ENCODE measurements around the gene NDRG2. TPM values are rescaled to one million over a fixed set of nuclear protein-coding genes. Genes with fewer than 3 reads are reported as not detected.
"Not testable (repeated sequence)": the region's sequence is repeated elsewhere in the genome, so short reads cannot be mapped to it uniquely, and the experiment has no call there.

Gene NDRG2
- total and polyA plus RNA-seq, 8 donors, result 25.6 to 158 (median 131) TPM

- Histone ChIP-seq H3K27me3 (no peaks in the 10 kb centered on the region), H3K36me3 (peaks cover 0 to 23% of the 10 kb centered on the region in 2 donors), H3K4me3 (peak overlapping the region; percentile 68 to 91), H3K9me3 (no peaks in the 10 kb centered on the region), H3K27ac (peak overlapping the region; percentile 87 to 88), H3K4me1 (peaks cover 13 to 54% of the 10 kb centered on the region in 2 donors)
- no peak for TF ChIP-seq CTCF (IDR thresholded peaks at IDR 0.05)
- intact Hi-C loops (cut with DNase I), result no loop called here
- ATAC-seq, result no peak
- DNase-seq, result no peak
These were observed 36.0 kb downstream of the NDRG2 start for GRCh38 chr14:20988717-20989470.

- Histone ChIP-seq H3K27ac (peak overlapping the region; percentile 43 to 61), H3K4me1 (peaks cover 13 to 52% of the 10 kb centered on the region in 2 donors), H3K4me3 (no peak overlapping the region), H3K9me3 (no peaks in the 10 kb centered on the region), H3K36me3 (peaks cover 0 to 2% of the 10 kb centered on the region in 2 donors), H3K27me3 (no peaks in the 10 kb centered on the region)
- no peak for TF ChIP-seq CTCF (IDR thresholded peaks at IDR 0.05)
- ATAC-seq, result peak; percentile 25
- intact Hi-C loops (cut with DNase I), result no loop called here
- DNase-seq, result no peak
These were observed 38.0 kb downstream of the NDRG2 start for GRCh38 chr14:20986811-20987210.

- ATAC-seq; intact Hi-C loops (cut with DNase I): not testable (repeated sequence)
These were observed 39.2 kb downstream of the NDRG2 start for GRCh38 chr14:20985650-20986049.

GRCh38 chr14:20982646-20983369, 42.1 kb downstream of the NDRG2 start:
- no peak for DNase-seq

More at GRCh38 chr14:20985650-20986049, 39.2 kb downstream of the NDRG2 start:
- H3K27ac ChIP-seq, result peak overlapping the region in 1 of 2 donors; percentile 61
- peaks cover 3 to 40% of the 10 kb centered on the region in 2 donors for H3K4me1 ChIP-seq
- DNase-seq, H3K36me3 ChIP-seq, H3K4me3 ChIP-seq, H3K27me3 ChIP-seq, H3K9me3 ChIP-seq: not testable (repeated sequence)

GRCh38 chr14:20980906-20981305, 44.0 kb downstream of the NDRG2 start:
- H3K4me1 ChIP-seq, result peaks cover 0 to 4% of the 10 kb centered on the region in 2 donors
- intact Hi-C loops (cut with DNase I), result no loop called here
- DNase-seq (no peak), ATAC-seq (no peak)
- H3K27me3 ChIP-seq, result no peaks in the 10 kb centered on the region
- H3K27ac ChIP-seq, result no peak overlapping the region
- H3K36me3 ChIP-seq, result no peaks in the 10 kb centered on the region
- no peak overlapping the region for H3K4me3 ChIP-seq
- no peak for TF ChIP-seq CTCF (IDR thresholded peaks at IDR 0.05)
- no peaks in the 10 kb centered on the region for H3K9me3 ChIP-seq

More at GRCh38 chr14:20982646-20983369, 42.1 kb downstream of the NDRG2 start:
- no peaks in the 10 kb centered on the region for H3K36me3 ChIP-seq
- no peaks in the 10 kb centered on the region for H3K27me3 ChIP-seq
- H3K27ac ChIP-seq, result no peak overlapping the region
- TF ChIP-seq CTCF (IDR thresholded peaks at IDR 0.05), result no peak
- no peak for ATAC-seq
- intact Hi-C loops (cut with DNase I), result no loop called here
- H3K4me1 ChIP-seq, result peaks cover 0 to 23% of the 10 kb centered on the region in 2 donors
- no peaks in the 10 kb centered on the region for H3K9me3 ChIP-seq
- H3K4me3 ChIP-seq, result no peak overlapping the region
